Measurements from ENCODE around the gene CYP3A7. TPM values are rescaled to one million over a fixed set of nuclear protein-coding genes. Genes with fewer than 3 reads are reported as not detected.

CYP3A7 gene
- total and polyA plus RNA-seq, 2 of the 13 experiments (the other 11 are each of a cell fraction or from before 2014, with no cell fraction given) = 5.8 to 6.4 TPM

GRCh38 chr7:99665312-99666012, 69.5 kb downstream of the CYP3A7 start:
- CTCF ChIA-PET (ENCODE audit: low intra/inter-chr PET ratio, low total read pairs) = no interaction called here
- ATAC-seq = no peak
- POLR2A ChIA-PET = no interaction called here
- no peak for TF ChIP-seq KLF11 (CRISPR knock-in tag; IDR thresholded peaks at IDR 0.05)
- TF ChIP-seq AHDC1 (CRISPR knock-in tag; IDR thresholded peaks at IDR 0.05; ENCODE audit: borderline replicate concordance) = no peak
- no peak for TF ChIP-seq ZNF530 (CRISPR knock-in tag; IDR thresholded peaks at IDR 0.05; ENCODE audit: low read depth)
- no peak for TF ChIP-seq ZNF597 (CRISPR knock-in tag; IDR thresholded peaks at IDR 0.05)
- no peak for TF ChIP-seq TEAD2 (CRISPR knock-in tag; IDR thresholded peaks at IDR 0.05)
- TF ChIP-seq NFAT5 (CRISPR knock-in tag; IDR thresholded peaks at IDR 0.05) = no peak
- no peak for TF ChIP-seq ZFP36L1 (CRISPR knock-in tag; IDR thresholded peaks at IDR 0.05)
- TF ChIP-seq ELF4 (CRISPR knock-in tag; IDR thresholded peaks at IDR 0.05; ENCODE audit: borderline replicate concordance) = no peak
- TF ChIP-seq FOXM1 (CRISPR knock-in tag; IDR thresholded peaks at IDR 0.05) = no peak
- TF ChIP-seq ZBTB25 (CRISPR knock-in tag; IDR thresholded peaks at IDR 0.05) = no peak
- TF ChIP-seq MIER2 (CRISPR knock-in tag; IDR thresholded peaks at IDR 0.05) = no peak

More at GRCh38 chr7:99665312-99666012, 69.5 kb downstream of the CYP3A7 start:
- DNase-seq (ENCODE audit: low spot score) (no peak), FAIRE-seq (no peak)
- Histone ChIP-seq H3K4me1 (ENCODE audit: insufficient read depth, low read length) (no peaks in the 10 kb centered on the region), H3K79me2 (ENCODE audit: insufficient read depth, low read length) (no peaks in the 10 kb centered on the region), H3K36me3 (replicated peaks in 1 of 2; ENCODE audit: control insufficient read depth in 1 of 2, insufficient read depth in 2 of 2, low read length in 2 of 2) (peaks cover 0 to 1% of the 10 kb centered on the region in 2 experiments; a peak in 1 of 5 replicates), H3K4me3 (replicated peaks in 1 of 3; ENCODE audit: insufficient read depth in 1 of 3, low read depth in 2 of 3, low read length in 3 of 3) (no peak overlapping the region), H2AFZ (ENCODE audit: low read length) (no peak overlapping the region), H3K27ac (ENCODE audit: extremely low read length, insufficient read depth, low read length) (no peak overlapping the region), H3K9ac (ENCODE audit: insufficient read depth, low read depth, low read length) (no peak overlapping the region), H3K9me3 (ENCODE audit: low read length) (no peaks in the 10 kb centered on the region), H4K20me1 (ENCODE audit: insufficient read depth, low read length) (no peaks in the 10 kb centered on the region), H3K27me3 (ENCODE audit: control insufficient read depth in 1 of 2, insufficient read depth in 2 of 2, low read length in 2 of 2) (no peaks in the 10 kb centered on the region), H3K4me2 (ENCODE audit: low read depth, low read length) (no peak overlapping the region)
- in situ Hi-C loops (cut with HindIII; ENCODE audit: extremely low pct_ligation_motif_present, low pct_unique_long_range_greater_than_20kb) (no loop called here), intact Hi-C loops (cut with micrococcal nuclease; ENCODE audit: unreplicated experiment) (no loop called here)
- BruUV-seq (replicated peaks) = no TSS peak
- WGBS (ENCODE audit: low lambda C conversion rate) = 98% methylated on average over 3 of the region's 3 CpGs
